ENCODE measurements around the gene RASD2. TPM values are rescaled to one million over a fixed set of nuclear protein-coding genes. Genes with fewer than 3 reads are reported as not detected.
"Not testable (repeated sequence)": the region's sequence is repeated elsewhere in the genome, so short reads cannot be mapped to it uniquely, and the experiment has no call there.

RASD2 gene
- polyA plus RNA-seq, 1 experiment = 1.2 TPM

DNA sequence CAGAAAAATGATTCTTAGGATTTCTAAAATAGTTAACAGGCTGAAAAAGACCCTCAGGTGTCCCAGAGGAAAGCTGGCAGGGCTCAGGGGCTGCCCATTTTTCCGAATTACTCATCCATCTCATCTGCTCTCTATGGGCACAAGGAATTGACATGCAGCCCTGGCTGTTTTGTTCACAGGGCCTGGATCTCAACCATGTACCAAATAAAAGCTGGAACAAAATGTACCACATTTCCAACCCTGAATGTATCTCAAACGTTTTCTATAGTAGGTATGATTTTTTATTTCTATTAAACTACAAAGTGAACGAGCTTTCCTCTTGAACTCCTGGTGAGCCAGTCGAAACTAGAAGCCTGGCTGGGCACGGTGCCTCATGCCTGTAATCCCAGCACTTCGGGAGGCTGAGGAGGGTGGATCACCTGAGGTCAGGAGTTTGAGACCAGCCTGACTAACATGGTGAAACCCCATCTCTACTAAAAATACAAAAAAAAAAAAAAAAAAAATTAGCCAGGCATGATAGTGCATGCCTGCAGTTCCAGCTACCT lies 43.8 kb upstream of the RASD2 start:
- POLR2A ChIA-PET = interaction anchor here (0.6 kb wide), 1 partner anchor 17 kb away, joined by 3 read pairs; no protein-coding TSS in a partner anchor
- DNase-seq (ENCODE audit: low read depth) = no peak
- CTCF ChIA-PET = interaction anchor here (0.6 to 1.1 kb wide), 2 partner anchors 16 to 39 kb away, joined by 3 read pairs; no protein-coding TSS in a partner anchor

GRCh38 chr22:35498026-35498800 lies 42.4 kb upstream of the RASD2 start:
- TF ChIP-seq, protein P1, sequence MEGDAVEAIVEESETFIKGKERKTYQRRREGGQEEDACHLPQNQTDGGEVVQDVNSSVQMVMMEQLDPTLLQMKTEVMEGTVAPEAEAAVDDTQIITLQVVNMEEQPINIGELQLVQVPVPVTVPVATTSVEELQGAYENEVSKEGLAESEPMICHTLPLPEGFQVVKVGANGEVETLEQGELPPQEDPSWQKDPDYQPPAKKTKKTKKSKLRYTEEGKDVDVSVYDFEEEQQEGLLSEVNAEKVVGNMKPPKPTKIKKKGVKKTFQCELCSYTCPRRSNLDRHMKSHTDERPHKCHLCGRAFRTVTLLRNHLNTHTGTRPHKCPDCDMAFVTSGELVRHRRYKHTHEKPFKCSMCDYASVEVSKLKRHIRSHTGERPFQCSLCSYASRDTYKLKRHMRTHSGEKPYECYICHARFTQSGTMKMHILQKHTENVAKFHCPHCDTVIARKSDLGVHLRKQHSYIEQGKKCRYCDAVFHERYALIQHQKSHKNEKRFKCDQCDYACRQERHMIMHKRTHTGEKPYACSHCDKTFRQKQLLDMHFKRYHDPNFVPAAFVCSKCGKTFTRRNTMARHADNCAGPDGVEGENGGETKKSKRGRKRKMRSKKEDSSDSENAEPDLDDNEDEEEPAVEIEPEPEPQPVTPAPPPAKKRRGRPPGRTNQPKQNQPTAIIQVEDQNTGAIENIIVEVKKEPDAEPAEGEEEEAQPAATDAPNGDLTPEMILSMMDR (IDR thresholded peaks at IDR 0.05; ENCODE audit: insufficient read depth, low read depth, low read length) = no peak
- Histone ChIP-seq H3K4me3 (ENCODE audit: low read depth, low read length) (no peak overlapping the region), H3K27me3 (ENCODE audit: control insufficient read depth, insufficient read depth, low read length) (peaks cover 8% of the 10 kb centered on the region), H3K36me3 (ENCODE audit: control insufficient read depth, insufficient read depth, low read length) (no peaks in the 10 kb centered on the region)
- CTCF ChIA-PET = interaction anchor here (1.1 kb wide), 1 partner anchor 14 kb away, joined by 3 read pairs; no protein-coding TSS in a partner anchor
- no peak for DNase-seq (ENCODE audit: low read depth)
- POLR2A ChIA-PET = no interaction called here

More for the DNA sequence above, 43.8 kb upstream of the RASD2 start:
- H3K27me3 ChIP-seq (ENCODE audit: control insufficient read depth, insufficient read depth, low read length) = peaks cover 12% of the 10 kb centered on the region
- H3K36me3 ChIP-seq (ENCODE audit: control insufficient read depth, insufficient read depth, low read length) = no peaks in the 10 kb centered on the region
- TF ChIP-seq, protein P1 (IDR thresholded peaks at IDR 0.05; ENCODE audit: insufficient read depth, low read depth, low read length) = no peak
- H3K4me3 ChIP-seq (ENCODE audit: low read depth, low read length) = no peak overlapping the region

- POLR2A ChIA-PET = no interaction called here
- Histone ChIP-seq H3K27me3 (ENCODE audit: control insufficient read depth, insufficient read depth, low read length) (peaks cover 3% of the 10 kb centered on the region), H3K4me3 (ENCODE audit: low read depth, low read length) (no peak overlapping the region), H3K36me3 (ENCODE audit: control insufficient read depth, insufficient read depth, low read length) (no peaks in the 10 kb centered on the region)
- TF ChIP-seq, protein P1 (IDR thresholded peaks at IDR 0.05; ENCODE audit: insufficient read depth, low read depth, low read length) = no peak
- CTCF ChIA-PET = no interaction called here
- DNase-seq (ENCODE audit: low read depth) = no peak
These were observed 37.8 kb upstream of the RASD2 start for GRCh38 chr22:35502836-35503235.

- H3K4me3 ChIP-seq (ENCODE audit: low read depth, low read length) = no peak overlapping the region
- no peaks in the 10 kb centered on the region for H3K36me3 ChIP-seq (ENCODE audit: control insufficient read depth, insufficient read depth, low read length)
- POLR2A ChIA-PET = no interaction called here
- H3K27me3 ChIP-seq (ENCODE audit: control insufficient read depth, insufficient read depth, low read length) = no peaks in the 10 kb centered on the region
- CTCF ChIA-PET = no interaction called here
- TF ChIP-seq, protein P1 (IDR thresholded peaks at IDR 0.05; ENCODE audit: insufficient read depth, low read depth, low read length) = no peak
- no peak for DNase-seq (ENCODE audit: low read depth)
These were observed 35.0 kb upstream of the RASD2 start for GRCh38 chr22:35505399-35506258.

DNA sequence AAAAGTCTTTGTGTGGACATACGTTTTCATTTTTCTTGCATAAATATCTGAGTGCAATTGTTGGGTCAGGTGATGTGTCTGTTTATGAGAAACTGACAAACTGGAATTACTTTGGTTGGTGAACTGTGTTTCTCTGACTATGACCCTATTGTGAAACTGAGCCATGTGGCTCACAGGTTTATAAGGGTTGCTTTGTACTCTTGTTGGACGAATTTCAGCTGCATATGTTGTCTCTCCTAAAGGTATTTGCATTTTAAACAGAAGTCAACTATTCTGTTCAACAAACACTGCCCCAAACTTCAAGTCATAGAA lies 34.4 kb upstream of the RASD2 start:
- TF ChIP-seq, protein P1 (IDR thresholded peaks at IDR 0.05; ENCODE audit: insufficient read depth, low read depth, low read length) = no peak
- H3K36me3 ChIP-seq (ENCODE audit: control insufficient read depth, insufficient read depth, low read length) = no peaks in the 10 kb centered on the region
- H3K4me3 ChIP-seq (ENCODE audit: low read depth, low read length) = no peak overlapping the region
- no peaks in the 10 kb centered on the region for H3K27me3 ChIP-seq (ENCODE audit: control insufficient read depth, insufficient read depth, low read length)
- no peak for DNase-seq (ENCODE audit: low read depth)
- ChIA-PET POLR2A (no interaction called here), CTCF (no interaction called here)

GRCh38 chr22:35507851-35508250 lies 32.8 kb upstream of the RASD2 start:
- H3K4me3 ChIP-seq (ENCODE audit: low read depth, low read length); DNase-seq (ENCODE audit: low read depth); H3K36me3 ChIP-seq (ENCODE audit: control insufficient read depth, insufficient read depth, low read length); POLR2A ChIA-PET; H3K27me3 ChIP-seq (ENCODE audit: control insufficient read depth, insufficient read depth, low read length): not testable (repeated sequence)
- CTCF ChIA-PET = interaction anchor here (1.0 to 1.3 kb wide), 2 partner anchors 9 to 25 kb away, joined by 3 to 6 read pairs; no protein-coding TSS in a partner anchor

Data from BJ (cell line).